Adrenal gland (tissue), 5 donors: ENCODE results near the gene ACSF3.

Experiments used
- CTCF ChIP-seq, 6 experiments: fragments of 450-650 bp in 4 of 6; fragments of 200-600 bp in 2 of 6; sonication (generic) in 1 of 6; IDR thresholded peaks; 1 replicate in 5 of 6; 2 replicates in 1 of 6; pipeline versions ENCODE4 v1.5.1 to v1.8.0; 2016 to 2021; ENCODE audit warnings: antibody characterized with exemption in 6 of 6, mild to moderate bottlenecking in 2 of 6, moderate library complexity in 1 of 6
- POLR2A ChIP-seq, 2 donors: fragments of 450-650 bp; IDR thresholded peaks; one replicate each; pipeline ENCODE4 v1.6.1; 2017; ENCODE audit warnings: antibody characterized with exemption in 2 of 2, mild to moderate bottlenecking in 2 of 2, moderate library complexity in 1 of 2
- donor health status: DM: no; HTN: no; CAD: no.

GRCh38 chr16:89200124-89200849 is 106.6 kb downstream of the ACSF3 start, which contains the start of gene SLC22A31:
- TF ChIP-seq CTCF (IDR thresholded peaks at IDR 0.05) = no peak
- TF ChIP-seq POLR2A (IDR thresholded peaks at IDR 0.05) = no peak
